ENCODE measurements around the gene PPP1R14D.
A peak's percentile ranks its signal among the peaks of the same experiment; 100 is the strongest.
"Not testable (repeated sequence)": the region's sequence is repeated elsewhere in the genome, so short reads cannot be mapped to it uniquely, and the experiment has no call there.

The PPP1R14D gene

GRCh38 chr15:40863660-40864270 is 35.3 kb upstream of the PPP1R14D start:
- TF ChIP-seq, protein P1, sequence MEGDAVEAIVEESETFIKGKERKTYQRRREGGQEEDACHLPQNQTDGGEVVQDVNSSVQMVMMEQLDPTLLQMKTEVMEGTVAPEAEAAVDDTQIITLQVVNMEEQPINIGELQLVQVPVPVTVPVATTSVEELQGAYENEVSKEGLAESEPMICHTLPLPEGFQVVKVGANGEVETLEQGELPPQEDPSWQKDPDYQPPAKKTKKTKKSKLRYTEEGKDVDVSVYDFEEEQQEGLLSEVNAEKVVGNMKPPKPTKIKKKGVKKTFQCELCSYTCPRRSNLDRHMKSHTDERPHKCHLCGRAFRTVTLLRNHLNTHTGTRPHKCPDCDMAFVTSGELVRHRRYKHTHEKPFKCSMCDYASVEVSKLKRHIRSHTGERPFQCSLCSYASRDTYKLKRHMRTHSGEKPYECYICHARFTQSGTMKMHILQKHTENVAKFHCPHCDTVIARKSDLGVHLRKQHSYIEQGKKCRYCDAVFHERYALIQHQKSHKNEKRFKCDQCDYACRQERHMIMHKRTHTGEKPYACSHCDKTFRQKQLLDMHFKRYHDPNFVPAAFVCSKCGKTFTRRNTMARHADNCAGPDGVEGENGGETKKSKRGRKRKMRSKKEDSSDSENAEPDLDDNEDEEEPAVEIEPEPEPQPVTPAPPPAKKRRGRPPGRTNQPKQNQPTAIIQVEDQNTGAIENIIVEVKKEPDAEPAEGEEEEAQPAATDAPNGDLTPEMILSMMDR (IDR thresholded peaks at IDR 0.05; ENCODE audit: low read length) = no peak
- TF ChIP-seq EZH2phosphoT487 (IDR thresholded peaks at IDR 0.05; ENCODE audit: low read length) (no peak), EZH2 (optimal IDR thresholded peaks at IDR 0.05; ENCODE audit: low read depth, low read length) (no peak)
- H3F3A ChIP-seq (ENCODE audit: insufficient read depth, low read length) = no peaks in the 10 kb centered on the region
- no peak overlapping the region for H3K4me3 ChIP-seq (ENCODE audit: low read length)
- H4K20me1 ChIP-seq (ENCODE audit: insufficient read depth, low read length) = no peaks in the 10 kb centered on the region
- H3K9ac ChIP-seq (ENCODE audit: low read length) = no peak overlapping the region
- H2AFZ ChIP-seq (ENCODE audit: low read length) = no peak overlapping the region
- H3K4me2 ChIP-seq (ENCODE audit: low read depth, low read length) = no peak overlapping the region
- no peaks in the 10 kb centered on the region for H3K36me3 ChIP-seq (replicated peaks; ENCODE audit: insufficient read depth, low read length)
- H3K27me3 ChIP-seq (replicated peaks; ENCODE audit: insufficient read depth, low read length) = no peaks in the 10 kb centered on the region
- no peak overlapping the region for H3K27ac ChIP-seq (ENCODE audit: low read length)
- no peak for DNase-seq
- H3K79me2 ChIP-seq (ENCODE audit: low read length) = no peaks in the 10 kb centered on the region
- H3K9me2 ChIP-seq (replicated peaks; ENCODE audit: insufficient read depth, low read length) = no peaks in the 10 kb centered on the region
- no peaks in the 10 kb centered on the region for H3K4me1 ChIP-seq (ENCODE audit: low read length)
- no peaks in the 10 kb centered on the region for H3K9me3 ChIP-seq (replicated peaks; ENCODE audit: insufficient read depth, low read length)

DNA sequence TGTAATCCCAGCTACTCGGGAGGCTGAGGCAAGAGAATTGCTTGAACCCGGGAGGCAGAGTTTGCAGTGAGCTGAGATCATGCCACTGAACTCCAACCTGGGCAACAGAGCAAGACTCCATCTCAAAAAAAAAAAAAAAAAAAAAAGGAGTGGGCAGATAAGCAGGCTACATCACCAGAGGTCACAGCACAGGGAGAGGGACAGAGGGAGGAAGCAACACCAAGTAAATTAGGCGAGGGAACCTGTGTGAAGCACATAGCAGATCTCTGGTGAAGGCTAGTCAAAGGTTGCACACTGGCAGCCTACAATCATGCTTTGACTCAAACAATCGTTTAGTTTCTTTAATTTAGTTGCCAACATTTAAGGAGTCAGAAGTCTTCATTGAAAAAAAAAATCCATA is 32.6 kb upstream of the PPP1R14D start:
- not testable (repeated sequence) for H3K9me3 ChIP-seq (replicated peaks; ENCODE audit: insufficient read depth, low read length); H3K79me2 ChIP-seq (ENCODE audit: low read length); H2AFZ ChIP-seq (ENCODE audit: low read length); H4K20me1 ChIP-seq (ENCODE audit: insufficient read depth, low read length); H3K9ac ChIP-seq (ENCODE audit: low read length); H3K27me3 ChIP-seq (replicated peaks; ENCODE audit: insufficient read depth, low read length); H3F3A ChIP-seq (ENCODE audit: insufficient read depth, low read length); H3K27ac ChIP-seq (ENCODE audit: low read length); H3K9me2 ChIP-seq (replicated peaks; ENCODE audit: insufficient read depth, low read length); H3K4me1 ChIP-seq (ENCODE audit: low read length); H3K4me3 ChIP-seq (ENCODE audit: low read length); DNase-seq; H3K36me3 ChIP-seq (replicated peaks; ENCODE audit: insufficient read depth, low read length); H3K4me2 ChIP-seq (ENCODE audit: low read depth, low read length)

DNA sequence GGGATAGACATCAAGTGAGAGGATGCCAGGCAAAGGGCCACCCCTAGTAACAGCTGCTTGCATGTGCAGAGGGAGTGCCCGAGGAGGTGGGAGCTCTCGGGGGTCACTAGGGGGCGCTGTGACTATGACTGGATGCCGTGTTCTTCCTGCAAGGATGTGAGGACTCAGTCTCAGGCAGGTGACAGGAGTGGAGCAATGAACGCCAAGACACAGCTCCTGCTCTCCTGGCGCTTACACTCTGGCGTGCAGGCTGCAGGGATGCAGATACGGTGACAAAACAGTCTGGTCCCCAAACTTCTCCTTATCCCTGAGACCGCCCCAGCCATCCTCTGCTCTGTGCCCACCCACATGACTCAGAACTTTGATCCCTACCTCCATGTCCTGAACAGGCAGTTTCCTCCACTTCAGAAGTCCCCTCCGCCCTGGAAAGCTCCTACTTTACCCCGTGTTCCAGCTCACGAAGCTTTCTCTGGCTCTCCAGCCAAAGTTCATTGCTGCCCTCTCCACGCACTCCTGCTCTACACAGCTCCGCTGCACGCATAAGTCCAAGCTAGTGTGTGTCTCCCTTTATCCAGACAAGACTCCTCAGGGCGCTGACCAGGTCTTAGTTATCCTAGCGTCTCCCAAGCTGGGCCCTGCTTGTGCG is 30.8 kb upstream of the PPP1R14D start:
- Histone ChIP-seq H2AFZ (ENCODE audit: low read length) (no peak overlapping the region), H3K4me1 (ENCODE audit: low read length) (no peaks in the 10 kb centered on the region), H3K27ac (ENCODE audit: low read length) (no peak overlapping the region), H3K79me2 (ENCODE audit: low read length) (no peaks in the 10 kb centered on the region), H3F3A (ENCODE audit: insufficient read depth, low read length) (no peaks in the 10 kb centered on the region), H3K4me3 (ENCODE audit: low read length) (no peak overlapping the region), H3K9me3 (replicated peaks; ENCODE audit: insufficient read depth, low read length) (no peaks in the 10 kb centered on the region), H3K4me2 (ENCODE audit: low read depth, low read length) (no peak overlapping the region), H4K20me1 (ENCODE audit: insufficient read depth, low read length) (no peaks in the 10 kb centered on the region), H3K27me3 (replicated peaks; ENCODE audit: insufficient read depth, low read length) (no peaks in the 10 kb centered on the region), H3K9ac (ENCODE audit: low read length) (no peak overlapping the region), H3K36me3 (replicated peaks; ENCODE audit: insufficient read depth, low read length) (no peaks in the 10 kb centered on the region), H3K9me2 (replicated peaks; ENCODE audit: insufficient read depth, low read length) (no peaks in the 10 kb centered on the region)
- DNase-seq = peak; percentile 79
- no peak for TF ChIP-seq EZH2phosphoT487 (IDR thresholded peaks at IDR 0.05; ENCODE audit: low read length)
- no peak for TF ChIP-seq EZH2 (optimal IDR thresholded peaks at IDR 0.05; ENCODE audit: low read depth, low read length)
- TF ChIP-seq, protein P1 (IDR thresholded peaks at IDR 0.05; ENCODE audit: low read length) = peak; percentile 92

DNA sequence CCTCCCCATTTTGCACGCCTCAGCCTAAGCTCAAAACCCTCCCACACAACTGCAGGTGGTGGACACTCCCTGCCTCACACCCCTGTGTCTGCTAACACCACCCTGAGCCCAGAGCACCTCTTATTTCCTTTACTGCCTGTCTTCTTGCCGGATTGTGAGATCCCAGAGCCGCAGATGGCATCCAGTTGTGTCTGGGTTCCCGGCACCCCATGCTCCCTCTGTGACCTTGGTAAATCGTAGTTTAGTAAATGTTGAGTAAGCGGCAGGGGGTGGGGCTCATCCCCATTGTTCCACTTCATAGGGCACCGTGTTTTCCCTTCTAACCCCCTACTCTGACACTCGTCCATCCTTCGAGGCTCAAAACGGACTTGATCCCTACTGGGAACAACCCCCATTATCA is 30.2 kb upstream of the PPP1R14D start:
- Histone ChIP-seq H3K4me1 (ENCODE audit: low read length) (no peaks in the 10 kb centered on the region), H3K4me3 (ENCODE audit: low read length) (no peak overlapping the region), H3F3A (ENCODE audit: insufficient read depth, low read length) (no peaks in the 10 kb centered on the region), H2AFZ (ENCODE audit: low read length) (no peak overlapping the region), H3K27me3 (replicated peaks; ENCODE audit: insufficient read depth, low read length) (no peaks in the 10 kb centered on the region), H4K20me1 (ENCODE audit: insufficient read depth, low read length) (no peaks in the 10 kb centered on the region), H3K36me3 (replicated peaks; ENCODE audit: insufficient read depth, low read length) (no peaks in the 10 kb centered on the region), H3K79me2 (ENCODE audit: low read length) (no peaks in the 10 kb centered on the region), H3K4me2 (ENCODE audit: low read depth, low read length) (no peak overlapping the region), H3K9ac (ENCODE audit: low read length) (no peak overlapping the region), H3K27ac (ENCODE audit: low read length) (no peak overlapping the region), H3K9me2 (replicated peaks; ENCODE audit: insufficient read depth, low read length) (no peaks in the 10 kb centered on the region), H3K9me3 (replicated peaks; ENCODE audit: insufficient read depth, low read length) (no peaks in the 10 kb centered on the region)
- DNase-seq = no peak
- no peak for TF ChIP-seq EZH2 (optimal IDR thresholded peaks at IDR 0.05; ENCODE audit: low read depth, low read length)
- no peak for TF ChIP-seq EZH2phosphoT487 (IDR thresholded peaks at IDR 0.05; ENCODE audit: low read length)
- TF ChIP-seq, protein P1 (IDR thresholded peaks at IDR 0.05; ENCODE audit: low read length) = no peak

Measured in MM.1S (cell line).